Endothelial cell of umbilical vein (primary cell): ENCODE measurements around the gene ANP32E. TPM values are rescaled to one million over a fixed set of nuclear protein-coding genes. Genes with fewer than 3 reads are reported as not detected.

Experiments used
- BruUV-seq: library from RNA; stranded (reverse); fragments of 400-500 nt; replicated peaks from 2 replicates; lab custom pipeline; 2021; lab: Mats Ljungman, UMichigan
- CTCF ChIA-PET: fragments of 300-600, 350-600 bp; sonication (Branson Sonifier 250); formaldehyde crosslinking; loops from one replicate; lab custom pipeline; 2021; ENCODE audit warnings: antibody characterized with exemption, inconsistent platforms; lab: Charles Lee
- POLR2A ChIA-PET: fragments of 300-600, 350-600 bp; sonication (Branson Sonifier 250); formaldehyde crosslinking; loops from one replicate; lab custom pipeline; 2021; ENCODE audit warnings: antibody characterized with exemption, inconsistent platforms; lab: Charles Lee
- DNase-seq: peaks from one replicate; pipeline ENCODE4 v3.0.0-alpha.2; 2011; ENCODE audit warnings: low read depth, low spot score
- FAIRE-seq: peaks from 2 replicates; lab custom pipeline; 2011; peaks lifted over from hg19 to GRCh38; lab: Jason Lieb, UNC
- H2AFZ ChIP-seq: 2 replicates; pipeline ENCODE4 v1.6.0; 2012; ENCODE audit warnings: low read depth, low read length, control low read depth, inconsistent platforms
- H3K27ac ChIP-seq: 2 replicates; pipeline ENCODE4 v1.5.1; 2011; ENCODE audit warnings: low read depth, mild to moderate bottlenecking, control low read depth, low read length, moderate library complexity; ENCODE audit not compliant: insufficient read depth
- H3K27me3 ChIP-seq, 2 experiments: 2 replicates each; pipeline versions ENCODE4 v1.6.0 to v1.6.1; 2011; ENCODE audit warnings: low read length in 2 of 2, mixed read lengths in 1 of 2; ENCODE audit not compliant: control insufficient read depth in 2 of 2, insufficient read depth in 2 of 2
- H3K36me3 ChIP-seq, 2 experiments: 2 replicates in 1 of 2; 3 replicates in 1 of 2; pipeline ENCODE4 v1.5.1; 2011; ENCODE audit warnings: low read length in 2 of 2, mild to moderate bottlenecking in 1 of 2, moderate library complexity in 1 of 2; ENCODE audit not compliant: control insufficient read depth in 2 of 2, insufficient read depth in 2 of 2; ENCODE audit errors: extremely low read depth in 1 of 2
- H3K4me1 ChIP-seq: 3 replicates; pipeline ENCODE4 v1.5.1; 2011; ENCODE audit warnings: mild to moderate bottlenecking, low read length; ENCODE audit not compliant: control insufficient read depth, insufficient read depth; ENCODE audit errors: extremely low read depth
- H3K4me2 ChIP-seq: 2 replicates; pipeline ENCODE4 v1.6.1; 2011; ENCODE audit warnings: low read length, control low read depth, mixed read lengths; ENCODE audit not compliant: insufficient read depth
- H3K4me3 ChIP-seq, 3 experiments: fragments of 200-600 bp in 1 of 3; sonication (generic), shearing (Covaris generic) in 1 of 3; replicated peaks in 1 of 3; 2 replicates each; pipeline ENCODE4 v1.5.1; 2011 to 2016; ENCODE audit warnings: control low read depth in 3 of 3, low read length in 3 of 3, mild to moderate bottlenecking in 2 of 3, inconsistent platforms in 1 of 3, low read depth in 1 of 3, moderate library complexity in 1 of 3; ENCODE audit not compliant: insufficient read depth in 1 of 3
- H3K79me2 ChIP-seq: 2 replicates; pipeline ENCODE4 v1.6.0; 2012; ENCODE audit warnings: low read length, inconsistent platforms; ENCODE audit not compliant: control insufficient read depth, insufficient read depth
- H3K9ac ChIP-seq: replicated peaks from 2 replicates; pipeline ENCODE3; 2011; ENCODE audit warnings: low read length, control low read depth; ENCODE audit not compliant: insufficient read depth; ENCODE audit errors: extremely low read depth
- H3K9me1 ChIP-seq: replicated peaks from 3 replicates; pipeline ENCODE4 v1.6.0; 2011; ENCODE audit warnings: mild to moderate bottlenecking, low read length; ENCODE audit not compliant: control insufficient read depth, insufficient read depth; ENCODE audit errors: extremely low read depth
- H3K9me3 ChIP-seq: replicated peaks from 2 replicates; pipeline ENCODE4 v1.5.1; 2012; ENCODE audit warnings: low read length, inconsistent platforms; ENCODE audit not compliant: control insufficient read depth, insufficient read depth
- H4K20me1 ChIP-seq: replicated peaks from 2 replicates; pipeline ENCODE3; 2011; ENCODE audit warnings: mild to moderate bottlenecking, low read length; ENCODE audit not compliant: control insufficient read depth, insufficient read depth; ENCODE audit errors: extremely low read depth
- CTCF ChIP-seq, 2 donors: IDR thresholded peaks; 1 replicate in 1 of 2; 2 replicates in 1 of 2; pipeline ENCODE4 v1.5.1; 2011; ENCODE audit warnings: low read length in 2 of 2, mild to moderate bottlenecking in 2 of 2, moderate library complexity in 2 of 2, control low read depth in 1 of 2, inconsistent platforms in 1 of 2, low read depth in 1 of 2; ENCODE audit not compliant: insufficient read depth in 1 of 2; ENCODE audit errors: extremely low read depth in 1 of 2
- EZH2 ChIP-seq: IDR thresholded peaks from 2 replicates; pipeline ENCODE4 v1.6.1; 2012; ENCODE audit warnings: borderline replicate concordance, low read depth, mild to moderate bottlenecking, moderate library complexity, low read length, inconsistent platforms; ENCODE audit not compliant: severe bottlenecking
- FOS ChIP-seq: IDR thresholded peaks from 2 replicates; pipeline ENCODE4 v1.6.1; 2011; ENCODE audit warnings: mild to moderate bottlenecking, low read length, moderate library complexity, borderline replicate concordance; ENCODE audit not compliant: insufficient read depth
- GATA2 ChIP-seq: IDR thresholded peaks from 2 replicates; pipeline ENCODE4 v1.7.0; 2011; ENCODE audit warnings: low read depth, mild to moderate bottlenecking, moderate library complexity, mixed read lengths, low read length; ENCODE audit not compliant: insufficient read length, insufficient read depth
- JUN ChIP-seq: IDR thresholded peaks from 2 replicates; pipeline ENCODE4 v1.6.1; 2011; ENCODE audit warnings: borderline replicate concordance, low read depth; ENCODE audit not compliant: insufficient read length, insufficient read depth
- MAX ChIP-seq: IDR thresholded peaks from 2 replicates; pipeline ENCODE4 v1.6.1; 2011; ENCODE audit not compliant: insufficient read depth, insufficient read length
- MYC ChIP-seq: IDR thresholded peaks from one replicate; pipeline ENCODE4 v1.6.1; 2011; ENCODE audit warnings: mild to moderate bottlenecking, low read depth, low read length
- POLR2A ChIP-seq: IDR thresholded peaks from 2 replicates; pipeline ENCODE4 v1.6.1; 2012; ENCODE audit warnings: low read depth, mild to moderate bottlenecking, control low read depth, low read length
- POLR2AphosphoS5 ChIP-seq: IDR thresholded peaks from 2 replicates; pipeline ENCODE4 v1.6.1; 2012; ENCODE audit warnings: low read depth, mild to moderate bottlenecking, control low read depth, low read length, moderate library complexity; ENCODE audit not compliant: insufficient read depth
- dilution Hi-C: fragments of 300-500 bp; cut with MboI; formaldehyde crosslinking; loops from one replicate; pipeline ENCODE4 v1.15.0; 2019; ENCODE audit warnings: low sequenced_read_pairs; ENCODE audit not compliant: extremely low pct_ligation_motif_present
- intact Hi-C: fragments of 100-400 bp; cut with micrococcal nuclease; formaldehyde crosslinking; loops from one replicate; pipeline ENCODE4 v1.10.0; 2022
- polyA plus RNA-seq, 4 experiments: library from polyadenylated mRNA; depleted of rRNA in 3 of 4; stranded (reverse) in 3 of 4; unstranded in 1 of 4; fragments of >200 nt; gene quantifications; 2 replicates each; pipeline versions ENCODE4 v1.2.1 to v1.2.3, GENCODE V29; 2011 to 2012; ENCODE audit warnings: missing spikeins in 1 of 4
- total RNA-seq: library from RNA; stranded (reverse); gene quantifications from 2 replicates; pipeline ENCODE4 v1.2.3, GENCODE V29; 2021

The ANP32E gene
- total and polyA plus RNA-seq, 2 donors (not counting 3 experiments of a cell fraction or from before 2014, with no cell fraction given), result 6.8 to 53.4 TPM

DNA sequence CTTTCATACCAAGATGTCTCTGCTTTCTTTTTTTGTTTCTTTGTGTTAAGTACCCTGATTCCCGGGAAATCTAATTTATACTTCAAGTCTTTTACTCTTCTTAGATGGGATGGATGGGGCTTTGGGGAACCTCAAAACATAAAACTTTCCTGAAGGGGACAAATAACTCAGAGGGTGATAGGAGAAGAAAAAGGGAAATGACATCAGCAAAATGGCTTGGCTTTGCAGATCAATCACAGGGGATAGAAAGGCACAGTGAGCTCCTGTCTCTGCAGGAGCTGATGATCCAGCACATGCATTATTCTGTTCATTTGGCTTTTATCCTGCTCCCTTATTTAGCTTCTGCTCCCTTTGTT, 20.3 kb upstream of the ANP32E start:
- H2AFZ ChIP-seq, result no peak overlapping the region
- POLR2A ChIA-PET, result interaction anchor here (0.7 kb wide), 1 partner anchor 37 kb away, joined by 3 read pairs; no protein-coding TSS in a partner anchor
- intact Hi-C loops, result loop anchor here (1.0 to 5.0 kb wide), 2 partner anchors 13 to 666 kb away; partner anchors contain the start of gene APH1A
- no peaks in the 10 kb centered on the region for H3K36me3 ChIP-seq
- no peaks in the 10 kb centered on the region for H3K9me3 ChIP-seq
- H3K9ac ChIP-seq, result no peak overlapping the region
- peaks cover 7% of the 10 kb centered on the region for H3K4me1 ChIP-seq
- H3K27ac ChIP-seq, result no peak overlapping the region
- peak overlapping the region; percentile 44 for H3K4me2 ChIP-seq
- FAIRE-seq, result no peak
- no TSS peak for BruUV-seq
- H3K27me3 ChIP-seq, result peaks cover 15 to 27% of the 10 kb centered on the region in 2 experiments
- no peaks in the 10 kb centered on the region for H4K20me1 ChIP-seq
- dilution Hi-C loops, result no loop called here
- CTCF ChIA-PET, result interaction anchor here (0.6 to 13.2 kb wide), 34 partner anchors 8 to 813 kb away, joined by 3 to 466 read pairs (median 4); partner anchors contain the start of genes APH1A, C1orf54, CIART and FALEC
- TF ChIP-seq EZH2 (no peak), POLR2AphosphoS5 (no peak), MYC (no peak), FOS (no peak), GATA2 (no peak), JUN (no peak), CTCF (IDR thresholded peaks at IDR 0.05; ENCODE audit: extremely low read depth in 1 of 2, insufficient read depth in 1 of 2, low read depth in 1 of 2, low read length in 2 of 2) (no peak), MAX (no peak), POLR2A (no peak)
- no peak for DNase-seq
- H3K9me1 ChIP-seq, result no peaks in the 10 kb centered on the region
- no peak overlapping the region for H3K4me3 ChIP-seq
- no peaks in the 10 kb centered on the region for H3K79me2 ChIP-seq
